HepG2 (cell line): ENCODE data around the gene KRT40. TPM values are rescaled to one million over a fixed set of nuclear protein-coding genes. Genes with fewer than 3 reads are reported as not detected.

Source experiments
- AHDC1 ChIP-seq: sonication (generic); formaldehyde crosslinking; IDR thresholded peaks from 2 replicates; pipeline ENCODE4 v1.5.1; 2020; ENCODE audit warnings: mild to moderate bottlenecking, missing genetic modification reagents, borderline replicate concordance
- ARNT2 ChIP-seq: sonication (generic); formaldehyde crosslinking; IDR thresholded peaks from 2 replicates; pipeline ENCODE4 v1.8.0; 2022; ENCODE audit warnings: mild to moderate bottlenecking, low read depth, missing genetic modification reagents, moderate library complexity
- ATF2 ChIP-seq: sonication (generic); formaldehyde crosslinking; IDR thresholded peaks from 2 replicates; pipeline ENCODE4 v1.4.0; 2020; ENCODE audit warnings: missing genetic modification reagents
- FIP1L1 ChIP-seq: fragments of 200-400 bp; formaldehyde crosslinking; IDR thresholded peaks from 2 replicates; pipeline ENCODE4 v1.6.1; 2018; ENCODE audit warnings: low read depth, mild to moderate bottlenecking, low read length, moderate library complexity, borderline replicate concordance; ENCODE audit not compliant: insufficient read depth
- HBP1 ChIP-seq: IDR thresholded peaks from 2 replicates; pipeline ENCODE4 v1.6.1; 2016; ENCODE audit warnings: low read depth, control low read depth
- HOXD1 ChIP-seq: sonication (generic); formaldehyde crosslinking; IDR thresholded peaks from 2 replicates; pipeline ENCODE4 v1.5.0; 2020; ENCODE audit warnings: missing genetic modification reagents
- NFATC3 ChIP-seq: sonication (generic); formaldehyde crosslinking; IDR thresholded peaks from 2 replicates; pipeline ENCODE4 v1.5.1; 2020; ENCODE audit warnings: mild to moderate bottlenecking, missing genetic modification reagents
- POLR2AphosphoS5 ChIP-seq: IDR thresholded peaks from 2 replicates; pipeline ENCODE4 v1.6.1; 2012; ENCODE audit warnings: low read depth, low read length
- RAD51 ChIP-seq: fragments of 450-650 bp; IDR thresholded peaks from 2 replicates; pipeline ENCODE4 v1.6.1; 2016; ENCODE audit warnings: borderline replicate concordance
- SMAD9 ChIP-seq: sonication (generic); formaldehyde crosslinking; IDR thresholded peaks from 2 replicates; pipeline ENCODE4 v1.5.1; 2020; ENCODE audit warnings: mild to moderate bottlenecking, missing genetic modification reagents
- ZBED4 ChIP-seq: sonication (generic); formaldehyde crosslinking; IDR thresholded peaks from 2 replicates; pipeline ENCODE4 v1.4.0; 2020; ENCODE audit warnings: missing genetic modification reagents, borderline replicate concordance
- ZBTB1 ChIP-seq: sonication (generic); formaldehyde crosslinking; IDR thresholded peaks from 2 replicates; pipeline ENCODE4 v1.4.0; 2020; ENCODE audit warnings: missing genetic modification reagents, borderline replicate concordance
- ZNF124 ChIP-seq: sonication (generic); formaldehyde crosslinking; IDR thresholded peaks from 2 replicates; pipeline ENCODE4 v1.4.0; 2020; ENCODE audit warnings: missing genetic modification reagents
- ZNF331 ChIP-seq: sonication (generic); formaldehyde crosslinking; IDR thresholded peaks from 2 replicates; pipeline ENCODE4 v1.4.0; 2020; ENCODE audit warnings: missing genetic modification reagents
- ZNF557 ChIP-seq: sonication (generic); formaldehyde crosslinking; IDR thresholded peaks from 2 replicates; pipeline ENCODE4 v1.4.0; 2020; ENCODE audit warnings: missing genetic modification reagents
- ZNF816 ChIP-seq: sonication (generic); formaldehyde crosslinking; IDR thresholded peaks from 2 replicates; pipeline ENCODE4 v1.8.0; 2022; ENCODE audit warnings: missing genetic modification reagents, mild to moderate bottlenecking, borderline replicate concordance
- polyA plus RNA-seq, 8 experiments: library from polyadenylated mRNA; depleted of rRNA in 3 of 8; stranded (reverse) in 7 of 8; unstranded in 1 of 8; fragments of >200 nt; fragmentation: Illumina TruSeq in 4 of 8; extraction: Trizol in 4 of 8; gene quantifications; 2 replicates each; pipeline versions ENCODE4 v1.2.1 to v1.2.3, GENCODE V29; 2011 to 2016; ENCODE audit warnings: low read depth in 4 of 8, missing spikeins in 1 of 8, mixed read lengths in 1 of 8; ENCODE audit not compliant: insufficient read depth in 1 of 8
- total RNA-seq, 5 experiments: library from RNA; depleted of rRNA; stranded (reverse); fragments of >200 nt; fragmentation: Illumina TruSeq; extraction: Trizol; gene quantifications; 2 replicates each; pipeline ENCODE4 v1.2.3, GENCODE V29; 2016; ENCODE audit warnings: low read depth in 1 of 5

Gene KRT40
- total and polyA plus RNA-seq, 2 of the 13 experiments (the other 11 are each of a cell fraction or from before 2014, with no cell fraction given), result not detected

GRCh38 chr17:40956401-40957254 is 27.5 kb downstream of the KRT40 start (continued):
- TF ChIP-seq AHDC1 (peak; percentile 100), ZBED4 (peak; percentile 90; the same call in 1 of the 2 replicates), ARNT2 (peak; percentile 60; the same call in 1 of the 2 replicates), ZNF816 (CRISPR knock-in tag) (peak; percentile 96; the same call in 1 of the 2 replicates), ATF2 (CRISPR knock-in tag) (peak; percentile 99), RAD51 (no peak), ZBTB1 (CRISPR knock-in tag) (no peak), FIP1L1 (no peak), ZNF557 (CRISPR knock-in tag) (peak; percentile 44; the same call in 1 of the 2 replicates), POLR2AphosphoS5 (peak; percentile 39; the same call in 1 of the 2 replicates), ZNF124 (CRISPR knock-in tag) (peak; percentile 88), HOXD1 (CRISPR knock-in tag) (peak; percentile 99), HBP1 (peak; percentile 91; the same call in 1 of the 2 replicates), SMAD9 (no peak), ZNF331 (CRISPR knock-in tag) (peak; percentile 98), NFATC3 (CRISPR knock-in tag) (no peak)
